Tibial nerve (tissue), 4 donors: ENCODE measurements around the gene SRGAP3.

Experiments
- CTCF ChIP-seq, 5 experiments: fragments of 200-600 bp in 3 of 5; fragments of 450-650 bp in 2 of 5; sonication (generic) in 3 of 5; IDR thresholded peaks; one replicate each; pipeline ENCODE4 v1.5.1; 2016 to 2019; ENCODE audit warnings: antibody characterized with exemption in 5 of 5, mild to moderate bottlenecking in 3 of 5, moderate library complexity in 2 of 5
- EP300 ChIP-seq, 2 donors: sonication (generic); formaldehyde crosslinking; IDR thresholded peaks; one replicate each; pipeline ENCODE4 v1.6.1; 2017; ENCODE audit warnings: antibody characterized with exemption in 2 of 2, mild to moderate bottlenecking in 1 of 2

GRCh38 chr3:9251055-9251786 lies 1.8 kb upstream of the SRGAP3 start:
- no peak for TF ChIP-seq CTCF (IDR thresholded peaks at IDR 0.05)
- TF ChIP-seq EP300 (IDR thresholded peaks at IDR 0.05): no peak
